ENCODE results near the gene AP1B1.

GRCh38 chr22:29325356-29325755 lies 63.0 kb downstream of the AP1B1 start:
- no peak for TF ChIP-seq FOXA2 (IDR thresholded peaks at IDR 0.05)
- TF ChIP-seq REST (IDR thresholded peaks at IDR 0.05): no peak
- no peak for TF ChIP-seq RAD21 (IDR thresholded peaks at IDR 0.05)
- no peak for TF ChIP-seq GABPA (IDR thresholded peaks at IDR 0.05 in 1 of 2, conservative IDR thresholded peaks at IDR 0.05 in 1 of 2)
- no peak for TF ChIP-seq CTCF (IDR thresholded peaks at IDR 0.05; ENCODE audit: low read depth, low read length, missing input control)
- no peak for TF ChIP-seq ZBTB33 (IDR thresholded peaks at IDR 0.05)
